Esophagus squamous epithelium (tissue), 4 donors: ENCODE data around the gene SLC16A11.

Source experiments
- CTCF ChIP-seq, 6 experiments: fragments of 450-650 bp in 4 of 6; fragments of 200-600 bp in 2 of 6; sonication (generic) in 2 of 6; IDR thresholded peaks; one replicate each; pipeline ENCODE4 v1.5.1; 2016 to 2019; ENCODE audit warnings: antibody characterized with exemption in 6 of 6, mild to moderate bottlenecking in 4 of 6, moderate library complexity in 4 of 6
- POLR2A ChIP-seq, 4 donors: fragments of 450-650 bp; IDR thresholded peaks; one replicate each; pipeline ENCODE4 v1.6.1; 2017; ENCODE audit warnings: antibody characterized with exemption in 4 of 4, mild to moderate bottlenecking in 4 of 4, moderate library complexity in 3 of 4

- no peak for TF ChIP-seq CTCF (IDR thresholded peaks at IDR 0.05)
- TF ChIP-seq POLR2A (IDR thresholded peaks at IDR 0.05), result no peak
Measured at GRCh38 chr17:7025245-7025644, 18.6 kb downstream of the SLC16A11 start.
